ENCODE results near the gene ALKBH3. TPM values are rescaled to one million over a fixed set of nuclear protein-coding genes. Genes with fewer than 3 reads are reported as not detected.

Gene ALKBH3
- total RNA-seq, 1 donor: 47.8 TPM

DNA sequence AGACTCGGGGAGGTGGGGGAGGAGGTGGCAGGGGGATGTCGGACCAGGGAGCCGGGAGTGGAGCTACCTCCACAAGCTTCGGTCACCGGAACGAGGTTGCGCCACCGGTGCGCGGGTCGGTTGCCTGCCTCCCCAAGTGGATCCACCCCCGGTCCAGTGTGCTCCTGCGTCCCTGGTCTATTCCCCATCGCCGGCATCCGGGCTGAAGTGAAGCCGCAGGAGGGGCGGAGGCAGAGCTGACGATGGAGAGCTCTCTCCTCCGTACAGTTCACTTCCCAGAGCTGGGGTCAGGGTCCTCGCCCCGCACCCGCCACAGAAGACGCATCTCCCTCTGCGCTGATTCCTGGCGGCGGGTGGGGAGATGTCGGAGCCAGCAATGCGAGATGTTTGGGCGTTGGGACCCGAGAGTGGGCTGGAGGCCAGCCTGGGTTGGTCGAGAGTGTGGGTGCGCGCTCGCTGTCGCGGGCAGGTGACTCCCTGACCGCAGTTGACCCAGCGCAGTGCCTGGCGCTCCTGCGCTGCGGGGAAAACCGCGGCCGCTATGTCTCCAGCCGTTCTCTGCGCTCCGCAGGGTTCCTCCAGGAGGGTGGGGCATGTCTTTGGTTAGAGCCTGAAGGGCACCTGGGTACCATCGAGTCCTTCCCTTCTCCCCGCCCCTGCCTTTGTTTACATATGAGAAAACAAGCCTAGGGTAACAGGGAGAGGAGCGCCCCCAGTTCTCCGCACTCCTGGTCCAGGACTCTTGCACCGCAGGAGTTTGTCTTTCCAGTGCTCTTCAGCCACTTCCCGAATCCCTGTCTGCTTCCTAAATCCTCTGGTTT lies 63.5 kb downstream of the ALKBH3 start:
- DNase-seq (ENCODE audit: insufficient read length, low spot score, missing footprints): peak; percentile 88
- H3K36me3 ChIP-seq (ENCODE audit: insufficient read depth, low read length): no peaks in the 10 kb centered on the region
- H3K27ac ChIP-seq (ENCODE audit: low read depth, low read length): no peak overlapping the region
- H2AFZ ChIP-seq (ENCODE audit: low read length): no peak overlapping the region
- peak overlapping the region; percentile 63 for H3K4me3 ChIP-seq (ENCODE audit: insufficient read depth, low read length)
- H3K4me1 ChIP-seq (ENCODE audit: insufficient read depth, low read length): peaks cover 21% of the 10 kb centered on the region
- no peaks in the 10 kb centered on the region for H4K20me1 ChIP-seq (ENCODE audit: insufficient read depth, low read length)
- H3K79me2 ChIP-seq (ENCODE audit: insufficient read depth, low read length): no peaks in the 10 kb centered on the region
- no peaks in the 10 kb centered on the region for H3K9me3 ChIP-seq (ENCODE audit: low read depth, low read length)
- H3K4me2 ChIP-seq (ENCODE audit: insufficient read depth, low read length): peak overlapping the region; percentile 82
- peaks cover 51% of the 10 kb centered on the region for H3K27me3 ChIP-seq (ENCODE audit: insufficient read depth, low read length)
- no peak for TF ChIP-seq CTCF (IDR thresholded peaks at IDR 0.05; ENCODE audit: extremely low read depth, low read depth, low read length)

DNA sequence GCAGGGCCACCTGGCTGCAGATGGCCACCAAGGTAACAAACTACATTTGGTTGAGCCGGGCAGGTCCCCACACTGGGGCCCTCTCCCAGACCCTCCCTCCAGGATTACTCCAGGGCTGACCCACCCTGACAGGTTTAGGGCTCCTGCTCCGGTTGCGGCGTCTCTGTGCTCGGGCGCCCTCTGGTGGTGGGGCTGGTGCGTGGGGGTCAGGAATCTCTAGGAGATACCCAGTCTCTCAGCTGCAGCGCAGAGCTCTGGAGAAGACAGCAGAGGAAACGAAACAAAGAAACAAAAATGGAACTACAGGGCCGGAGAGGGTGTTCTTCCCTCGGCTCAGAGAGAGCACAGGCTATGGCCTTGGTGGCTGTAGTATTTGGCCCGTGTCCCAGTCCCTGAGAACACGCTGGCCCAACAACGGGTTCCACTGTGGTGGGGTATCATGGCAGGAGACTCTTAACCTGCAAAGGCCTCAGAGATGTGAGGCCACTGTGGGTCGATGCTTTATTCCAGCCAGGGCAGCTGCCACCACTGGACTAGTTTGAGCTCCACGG lies 64.2 kb downstream of the ALKBH3 start:
- peaks cover 21% of the 10 kb centered on the region for H3K4me1 ChIP-seq (ENCODE audit: insufficient read depth, low read length)
- H3K9me3 ChIP-seq (ENCODE audit: low read depth, low read length): no peaks in the 10 kb centered on the region
- H3K27me3 ChIP-seq (ENCODE audit: insufficient read depth, low read length): peaks cover 51% of the 10 kb centered on the region
- peak; percentile 75 for TF ChIP-seq CTCF (IDR thresholded peaks at IDR 0.05; ENCODE audit: extremely low read depth, low read depth, low read length)
- H3K4me2 ChIP-seq (ENCODE audit: insufficient read depth, low read length): peak overlapping the region; percentile 82
- no peak overlapping the region for H3K27ac ChIP-seq (ENCODE audit: low read depth, low read length)
- no peaks in the 10 kb centered on the region for H3K36me3 ChIP-seq (ENCODE audit: insufficient read depth, low read length)
- H3K79me2 ChIP-seq (ENCODE audit: insufficient read depth, low read length): no peaks in the 10 kb centered on the region
- peak; percentile 93 for DNase-seq (ENCODE audit: insufficient read length, low spot score, missing footprints)
- no peaks in the 10 kb centered on the region for H4K20me1 ChIP-seq (ENCODE audit: insufficient read depth, low read length)
- H2AFZ ChIP-seq (ENCODE audit: low read length): no peak overlapping the region
- peak overlapping the region; percentile 63 for H3K4me3 ChIP-seq (ENCODE audit: insufficient read depth, low read length)

- peak; percentile 57 for TF ChIP-seq CTCF (IDR thresholded peaks at IDR 0.05; ENCODE audit: extremely low read depth, low read depth, low read length)
- Histone ChIP-seq H3K4me1 (ENCODE audit: insufficient read depth, low read length) (peaks cover 17% of the 10 kb centered on the region), H3K36me3 (ENCODE audit: insufficient read depth, low read length) (no peaks in the 10 kb centered on the region), H3K27ac (ENCODE audit: low read depth, low read length) (no peak overlapping the region), H3K27me3 (ENCODE audit: insufficient read depth, low read length) (peaks cover 43% of the 10 kb centered on the region), H4K20me1 (ENCODE audit: insufficient read depth, low read length) (no peaks in the 10 kb centered on the region), H3K9me3 (ENCODE audit: low read depth, low read length) (no peaks in the 10 kb centered on the region), H3K4me2 (ENCODE audit: insufficient read depth, low read length) (no peak overlapping the region), H3K79me2 (ENCODE audit: insufficient read depth, low read length) (no peaks in the 10 kb centered on the region), H3K4me3 (ENCODE audit: insufficient read depth, low read length) (no peak overlapping the region), H2AFZ (ENCODE audit: low read length) (no peak overlapping the region)
- DNase-seq (ENCODE audit: insufficient read length, low spot score, missing footprints): no peak
These were observed 66.4 kb downstream of the ALKBH3 start for GRCh38 chr11:43947003-43947500.

DNA sequence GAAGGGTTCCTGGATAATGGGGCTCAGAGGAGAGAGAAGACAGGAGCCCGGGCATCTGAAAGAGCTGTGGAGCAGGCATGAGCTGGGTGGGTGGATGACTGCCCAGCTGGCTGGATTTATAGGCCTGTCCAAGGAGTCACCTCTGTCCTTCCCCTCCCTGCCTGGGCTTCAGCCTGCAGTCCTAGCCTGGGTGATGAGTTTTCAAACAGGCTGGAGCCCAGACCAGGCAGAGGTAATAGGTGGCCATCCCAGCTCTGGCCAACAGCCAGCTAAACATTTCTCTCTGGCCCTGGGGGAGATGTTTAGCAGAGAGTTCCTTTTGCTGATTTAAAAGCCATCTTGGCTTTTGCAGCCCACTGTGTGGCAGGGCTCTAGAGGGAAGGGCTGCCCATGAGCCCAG lies 67.2 kb downstream of the ALKBH3 start:
- Histone ChIP-seq H3K36me3 (ENCODE audit: insufficient read depth, low read length) (no peaks in the 10 kb centered on the region), H3K79me2 (ENCODE audit: insufficient read depth, low read length) (no peaks in the 10 kb centered on the region), H3K4me2 (ENCODE audit: insufficient read depth, low read length) (no peak overlapping the region), H3K27me3 (ENCODE audit: insufficient read depth, low read length) (peaks cover 42% of the 10 kb centered on the region), H2AFZ (ENCODE audit: low read length) (peak overlapping the region; percentile 8), H3K27ac (ENCODE audit: low read depth, low read length) (no peak overlapping the region), H3K9me3 (ENCODE audit: low read depth, low read length) (no peaks in the 10 kb centered on the region), H3K4me1 (ENCODE audit: insufficient read depth, low read length) (peaks cover 17% of the 10 kb centered on the region), H3K4me3 (ENCODE audit: insufficient read depth, low read length) (no peak overlapping the region), H4K20me1 (ENCODE audit: insufficient read depth, low read length) (no peaks in the 10 kb centered on the region)
- TF ChIP-seq CTCF (IDR thresholded peaks at IDR 0.05; ENCODE audit: extremely low read depth, low read depth, low read length): no peak
- no peak for DNase-seq (ENCODE audit: insufficient read length, low spot score, missing footprints)

All from osteoblast (primary cell).